Spleen (tissue), 7 donors: ENCODE measurements around the gene TCF7L1.

ENCODE experiments used
- CTCF ChIP-seq, 11 experiments: fragments of 200-600 bp in 7 of 11; fragments of 450-650 bp in 4 of 11; sonication (generic) in 4 of 11; IDR thresholded peaks in 8 of 11; conservative IDR thresholded peaks in 3 of 11; 1 replicate in 7 of 11; 2 replicates in 4 of 11; pipeline versions ENCODE4 v1.4.0 to v1.8.0; 2016 to 2021; ENCODE audit warnings: antibody characterized with exemption in 11 of 11, inconsistent platforms in 4 of 11, mild to moderate bottlenecking in 1 of 11
- POLR2A ChIP-seq, 3 donors: fragments of 450-650 bp; IDR thresholded peaks; one replicate each; pipeline ENCODE4 v1.5.1; 2017; ENCODE audit warnings: antibody characterized with exemption in 3 of 3, mild to moderate bottlenecking in 1 of 3
- donor health status: DM: no; HTN: no; CAD: no; lungs with moderate emphysema.
- donor health status: DM: no; HTN: no; CAD: no.
- donor health status: DM: no; HTN: no; CAD: no.

GRCh38 chr2:85143463-85144082 is 10.4 kb downstream of the TCF7L1 start:
- TF ChIP-seq CTCF (IDR thresholded peaks at IDR 0.05 in 8 of 11, conservative IDR thresholded peaks at IDR 0.05 in 3 of 11), result no peak
- no peak for TF ChIP-seq POLR2A (IDR thresholded peaks at IDR 0.05)
